Astrocyte (in vitro differentiated cells and primary cell): ENCODE measurements around the gene TBC1D14. TPM values are rescaled to one million over a fixed set of nuclear protein-coding genes. Genes with fewer than 3 reads are reported as not detected.

Experiments used
- DNase-seq: peaks from one replicate; pipeline ENCODE4 v3.0.0-alpha.2; 2010; ENCODE audit warnings: low read depth
- FAIRE-seq: peaks from 2 replicates; lab custom pipeline; 2011; peaks lifted over from hg19 to GRCh38; lab: Jason Lieb, UNC
- H2AFZ ChIP-seq: 2 replicates; pipeline ENCODE4 v1.6.0; 2012; ENCODE audit warnings: low read depth, low read length, inconsistent platforms
- H3K27ac ChIP-seq: 2 replicates; pipeline ENCODE4 v1.5.1; 2011; ENCODE audit warnings: low read depth, low read length, inconsistent platforms
- H3K27me3 ChIP-seq: 2 replicates; pipeline ENCODE4 v1.6.0; 2011; ENCODE audit warnings: low read length, inconsistent platforms; ENCODE audit not compliant: insufficient read depth
- H3K36me3 ChIP-seq: 2 replicates; pipeline ENCODE4 v1.5.1; 2011; ENCODE audit warnings: low read length, inconsistent platforms; ENCODE audit not compliant: insufficient read depth
- H3K4me1 ChIP-seq: 2 replicates; pipeline ENCODE4 v1.5.1; 2011; ENCODE audit warnings: low read length, inconsistent platforms; ENCODE audit not compliant: insufficient read depth
- H3K4me2 ChIP-seq: 2 replicates; pipeline ENCODE4 v1.6.0; 2012; ENCODE audit warnings: low read length, inconsistent platforms
- H3K4me3 ChIP-seq: 2 replicates; pipeline ENCODE4 v1.5.1; 2011; ENCODE audit warnings: low read depth, mild to moderate bottlenecking, low read length, inconsistent platforms; ENCODE audit not compliant: insufficient read depth
- H3K79me2 ChIP-seq: 2 replicates; pipeline ENCODE4 v1.6.0; 2012; ENCODE audit warnings: mild to moderate bottlenecking, low read length, inconsistent platforms; ENCODE audit not compliant: insufficient read depth
- H3K9ac ChIP-seq: 2 replicates; pipeline ENCODE4 v1.6.0; 2012; ENCODE audit warnings: mild to moderate bottlenecking, low read length, inconsistent platforms
- H3K9me3 ChIP-seq: 2 replicates; pipeline ENCODE4 v1.5.1; 2012; ENCODE audit warnings: low read depth, mild to moderate bottlenecking, low read length, inconsistent platforms; ENCODE audit not compliant: insufficient read depth
- H4K20me1 ChIP-seq: 2 replicates; pipeline ENCODE4 v1.6.0; 2012; ENCODE audit warnings: low read length, inconsistent platforms; ENCODE audit not compliant: insufficient read depth
- H3K27ac Mint-ChIP-seq: one replicate; pipeline ENCODE4 v1.8.0; 2021; ENCODE audit warnings: mild to moderate bottlenecking, mixed read lengths; ENCODE audit not compliant: unreplicated experiment
- H3K27me3 Mint-ChIP-seq: one replicate; pipeline ENCODE4 v1.8.0; 2021; ENCODE audit warnings: low read depth, mixed read lengths; ENCODE audit not compliant: unreplicated experiment
- H3K36me3 Mint-ChIP-seq: one replicate; pipeline ENCODE4 v1.8.0; 2021; ENCODE audit warnings: low read depth, mixed read lengths; ENCODE audit not compliant: unreplicated experiment
- H3K4me1 Mint-ChIP-seq: one replicate; pipeline ENCODE4 v1.8.0; 2021; ENCODE audit warnings: low read depth, mixed read lengths; ENCODE audit not compliant: unreplicated experiment
- H3K4me3 Mint-ChIP-seq: one replicate; pipeline ENCODE4 v1.8.0; 2021; ENCODE audit warnings: mild to moderate bottlenecking, moderate library complexity, mixed read lengths; ENCODE audit not compliant: unreplicated experiment
- H3K9me3 Mint-ChIP-seq: one replicate; pipeline ENCODE4 v1.8.0; 2021; ENCODE audit warnings: mild to moderate bottlenecking, mixed read lengths; ENCODE audit not compliant: unreplicated experiment
- CTCF ChIP-seq: IDR thresholded peaks from 2 replicates; pipeline ENCODE4 v1.5.1; 2011; ENCODE audit warnings: low read depth, mild to moderate bottlenecking, inconsistent platforms, low read length, moderate library complexity; ENCODE audit not compliant: insufficient read depth
- EZH2 ChIP-seq: IDR thresholded peaks from 2 replicates; pipeline ENCODE4 v1.6.1; 2012; ENCODE audit warnings: mild to moderate bottlenecking, low read length, inconsistent platforms; ENCODE audit not compliant: insufficient read depth
- total RNA-seq: library from RNA; stranded (reverse); gene quantifications from 2 replicates; pipeline ENCODE4 v1.2.1, GENCODE V29; 2021

The TBC1D14 gene
- total RNA-seq, 1 donor from 2014 or later, result 30.4 TPM

DNA sequence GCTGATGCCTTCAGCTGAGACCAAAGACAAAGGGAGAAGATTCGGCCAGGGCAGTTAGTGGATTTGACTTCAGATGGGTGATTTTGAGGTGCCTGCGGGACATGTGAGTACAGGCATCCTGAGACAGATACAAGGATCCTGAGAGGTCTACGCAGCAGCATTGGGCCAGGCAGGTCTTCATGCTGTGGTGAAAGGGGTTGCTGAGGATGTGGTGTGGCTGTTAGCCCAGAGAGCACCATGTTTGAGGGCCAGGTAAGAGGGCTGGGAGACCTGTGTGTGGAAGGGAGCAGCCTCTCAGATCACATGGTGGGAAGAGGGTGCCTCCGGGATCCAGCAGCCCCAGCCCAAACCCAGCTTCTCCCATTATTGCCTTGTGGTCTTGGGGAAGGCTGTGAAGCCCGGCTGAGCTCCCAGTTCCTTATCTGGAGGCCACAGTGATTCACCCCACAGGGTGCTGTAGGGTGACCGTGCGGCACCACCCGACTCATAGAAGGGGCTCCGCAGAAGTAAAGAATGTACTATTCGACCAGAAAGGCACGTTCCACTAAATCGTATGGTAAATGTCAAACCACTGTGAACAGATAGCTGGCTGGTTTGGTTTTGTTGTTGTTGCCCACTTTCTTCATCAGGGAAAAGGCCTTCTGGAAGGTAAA, 105.9 kb downstream of the TBC1D14 start:
- Mint-ChIP-seq H3K4me1 (peaks cover 6% of the 10 kb centered on the region), H3K27me3 (no peaks in the 10 kb centered on the region), H3K9me3 (no peaks in the 10 kb centered on the region), H3K4me3 (no peak overlapping the region), H3K36me3 (peaks cover 30% of the 10 kb centered on the region), H3K27ac (no peak overlapping the region)
- Histone ChIP-seq H3K27ac (no peak overlapping the region), H4K20me1 (peaks cover 7% of the 10 kb centered on the region), H2AFZ (no peak overlapping the region), H3K79me2 (no peaks in the 10 kb centered on the region), H3K4me2 (no peak overlapping the region), H3K9me3 (no peaks in the 10 kb centered on the region), H3K4me3 (no peak overlapping the region), H3K9ac (no peak overlapping the region), H3K4me1 (no peaks in the 10 kb centered on the region), H3K36me3 (peaks cover 16% of the 10 kb centered on the region), H3K27me3 (no peaks in the 10 kb centered on the region)
- FAIRE-seq (no peak), DNase-seq (no peak)
- TF ChIP-seq EZH2 (no peak), CTCF (no peak)

GRCh38 chr4:7016086-7016485, 106.5 kb downstream of the TBC1D14 start:
- Histone ChIP-seq H3K9me3 (no peaks in the 10 kb centered on the region), H3K27ac (no peak overlapping the region), H4K20me1 (peaks cover 7% of the 10 kb centered on the region), H3K4me1 (no peaks in the 10 kb centered on the region), H3K9ac (no peak overlapping the region), H3K4me2 (no peak overlapping the region), H3K79me2 (no peaks in the 10 kb centered on the region), H3K27me3 (no peaks in the 10 kb centered on the region), H3K4me3 (no peak overlapping the region), H2AFZ (no peak overlapping the region), H3K36me3 (peaks cover 11% of the 10 kb centered on the region)
- DNase-seq, result no peak
- Mint-ChIP-seq H3K4me1 (peaks cover 12% of the 10 kb centered on the region), H3K9me3 (no peaks in the 10 kb centered on the region), H3K4me3 (no peak overlapping the region), H3K27ac (no peak overlapping the region), H3K36me3 (peaks cover 31% of the 10 kb centered on the region), H3K27me3 (no peaks in the 10 kb centered on the region)
- no peak for TF ChIP-seq EZH2
- TF ChIP-seq CTCF, result no peak
- FAIRE-seq, result no peak

DNA sequence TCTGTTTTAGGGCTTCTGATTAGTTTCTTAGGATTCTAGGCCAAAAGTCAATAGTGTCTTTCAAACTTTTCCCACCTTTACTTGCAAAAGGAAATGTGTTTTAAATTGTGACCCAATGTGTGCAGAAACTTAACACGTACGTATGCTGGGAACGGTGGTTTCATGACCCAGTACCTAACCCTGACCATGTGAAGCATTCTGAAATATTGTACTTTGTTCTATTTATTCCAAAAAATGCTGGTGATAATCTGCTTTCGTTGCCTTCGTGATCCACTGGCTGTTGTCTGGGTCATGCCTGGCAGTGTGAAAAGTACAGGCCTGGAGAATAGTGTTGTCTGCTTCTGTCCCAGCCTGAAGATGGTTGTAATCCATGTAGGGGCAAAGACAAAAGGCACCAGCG, 106.9 kb downstream of the TBC1D14 start:
- Histone ChIP-seq H3K4me1 (no peaks in the 10 kb centered on the region), H4K20me1 (peaks cover 7% of the 10 kb centered on the region), H3K4me2 (no peak overlapping the region), H3K27ac (no peak overlapping the region), H3K4me3 (no peak overlapping the region), H3K36me3 (peaks cover 8% of the 10 kb centered on the region), H2AFZ (no peak overlapping the region), H3K9me3 (no peaks in the 10 kb centered on the region), H3K79me2 (no peaks in the 10 kb centered on the region), H3K9ac (no peak overlapping the region), H3K27me3 (no peaks in the 10 kb centered on the region)
- Mint-ChIP-seq H3K4me3 (no peak overlapping the region), H3K36me3 (peaks cover 30% of the 10 kb centered on the region), H3K9me3 (no peaks in the 10 kb centered on the region), H3K27ac (no peak overlapping the region), H3K27me3 (no peaks in the 10 kb centered on the region), H3K4me1 (peaks cover 15% of the 10 kb centered on the region)
- no peak for DNase-seq
- no peak for FAIRE-seq
- no peak for TF ChIP-seq CTCF
